Smooth muscle cell (in vitro differentiated cells): ENCODE results near the gene DOCK1. TPM values are rescaled to one million over a fixed set of nuclear protein-coding genes. Genes with fewer than 3 reads are reported as not detected.

Source experiments
- DNase-seq: peaks from one replicate; lab custom pipeline; 2025; ENCODE audit not compliant: unreplicated experiment; lab: John Stamatoyannopoulos, UW
- H2AFZ ChIP-seq: fragments of 200-600 bp; sonication (generic); 2 replicates; pipeline ENCODE4 v1.6.0; 2016; ENCODE audit warnings: antibody characterized with exemption, low read depth, mild to moderate bottlenecking
- H3F3A ChIP-seq: fragments of 200-600 bp; sonication (generic); 2 replicates; pipeline ENCODE4 v1.6.0; 2017; ENCODE audit warnings: antibody characterized with exemption, low read depth
- H3K27ac ChIP-seq: fragments of 200-600 bp; sonication (generic); 2 replicates; pipeline ENCODE4 v1.5.1; 2016; ENCODE audit warnings: low read depth, mild to moderate bottlenecking
- H3K27me3 ChIP-seq: fragments of 200-600 bp; sonication (generic); 2 replicates; pipeline ENCODE4 v1.6.1; 2016; ENCODE audit warnings: low read depth, mild to moderate bottlenecking
- H3K36me3 ChIP-seq: fragments of 200-600 bp; sonication (generic); 2 replicates; pipeline ENCODE4 v1.5.1; 2016; ENCODE audit warnings: low read depth
- H3K4me1 ChIP-seq: fragments of 200-600 bp; sonication (generic); 2 replicates; pipeline ENCODE4 v1.5.1; 2016; ENCODE audit warnings: low read depth
- H3K4me2 ChIP-seq: fragments of 200-600 bp; sonication (generic); 2 replicates; pipeline ENCODE4 v1.6.0; 2016; ENCODE audit warnings: mild to moderate bottlenecking
- H3K4me3 ChIP-seq: fragments of 200-600 bp; sonication (generic); 2 replicates; pipeline ENCODE4 v1.5.1; 2016; ENCODE audit warnings: mild to moderate bottlenecking
- H3K79me2 ChIP-seq: fragments of 200-600 bp; sonication (generic); 2 replicates; pipeline ENCODE4 v1.6.0; 2016; ENCODE audit warnings: low read depth, mild to moderate bottlenecking
- H3K9ac ChIP-seq: fragments of 200-600 bp; sonication (generic); 2 replicates; pipeline ENCODE4 v1.6.0; 2016; ENCODE audit warnings: low read depth
- H3K9me3 ChIP-seq: fragments of 200-600 bp; sonication (generic); replicated peaks from 2 replicates; pipeline ENCODE4 v1.5.1; 2016; ENCODE audit warnings: low read depth
- H4K20me1 ChIP-seq: fragments of 200-600 bp; sonication (generic); 2 replicates; pipeline ENCODE4 v1.6.0; 2016; ENCODE audit warnings: low read depth
- CTCF ChIP-seq: fragments of 200-600 bp; sonication (generic); IDR thresholded peaks from 2 replicates; pipeline ENCODE4 v1.5.1; 2017; ENCODE audit warnings: borderline replicate concordance, mild to moderate bottlenecking, antibody characterized with exemption; ENCODE audit not compliant: insufficient read depth, poor library complexity, severe bottlenecking
- whole genome bisulfite sequencing: methylation state at CpG from one replicate; pipeline ENCODE4 v1.1.7; 2016; ENCODE audit warnings: low lambda C conversion rate; 5-methylcytosine and 5-hydroxymethylcytosine counted together
- polyA plus RNA-seq: library from polyadenylated mRNA; unstranded; fragments of >200 nt; fragmentation: Nextera tagmentation; extraction: Ambion mirVana; gene quantifications from 2 replicates; pipeline ENCODE4 v1.2.1, GENCODE V29; 2016
- total RNA-seq: library from RNA; depleted of rRNA; stranded (reverse); fragments of >200 nt; gene quantifications from 2 replicates; pipeline ENCODE4 v1.2.3, GENCODE V29; 2014

DOCK1 gene
- total and polyA plus RNA-seq, 2 experiments from 2014 or later = 18.4 to 37.1 TPM

GRCh38 chr10:127127822-127128221, 222.6 kb downstream of the DOCK1 start:
- Histone ChIP-seq H3K4me1 (no peaks in the 10 kb centered on the region), H3K27me3 (no peaks in the 10 kb centered on the region), H3K9me3 (no peaks in the 10 kb centered on the region), H3F3A (no peaks in the 10 kb centered on the region), H2AFZ (no peak overlapping the region), H3K4me2 (no peak overlapping the region), H3K79me2 (no peaks in the 10 kb centered on the region), H3K36me3 (no peaks in the 10 kb centered on the region), H3K27ac (no peak overlapping the region), H4K20me1 (peaks cover 47% of the 10 kb centered on the region), H3K9ac (no peak overlapping the region), H3K4me3 (no peak overlapping the region)
- no peak for DNase-seq
- TF ChIP-seq CTCF = no peak
- WGBS = 97% methylated on average over 1 of the region's 1 CpG

- no peak overlapping the region for H3K4me3 ChIP-seq
- H3K4me1 ChIP-seq = no peaks in the 10 kb centered on the region
- no peak for TF ChIP-seq CTCF
- no peaks in the 10 kb centered on the region for H3K36me3 ChIP-seq
- H3K4me2 ChIP-seq = no peak overlapping the region
- H3K27ac ChIP-seq = no peak overlapping the region
- no peaks in the 10 kb centered on the region for H3K79me2 ChIP-seq
- H2AFZ ChIP-seq = no peak overlapping the region
- no peaks in the 10 kb centered on the region for H3K9me3 ChIP-seq
- H3K9ac ChIP-seq = no peak overlapping the region
- 97% methylated on average over 5 of the region's 5 CpGs for WGBS
- H3K27me3 ChIP-seq = no peaks in the 10 kb centered on the region
- H4K20me1 ChIP-seq = peaks cover 45% of the 10 kb centered on the region
- no peak for DNase-seq
- H3F3A ChIP-seq = no peaks in the 10 kb centered on the region
Measured at GRCh38 chr10:127129104-127129503, 223.9 kb downstream of the DOCK1 start.

- Histone ChIP-seq H3K9ac (no peak overlapping the region), H3K27me3 (no peaks in the 10 kb centered on the region), H2AFZ (no peak overlapping the region), H3K36me3 (no peaks in the 10 kb centered on the region), H3F3A (no peaks in the 10 kb centered on the region), H3K9me3 (no peaks in the 10 kb centered on the region), H3K4me3 (no peak overlapping the region), H3K27ac (no peak overlapping the region), H3K4me2 (no peak overlapping the region), H3K79me2 (no peaks in the 10 kb centered on the region), H4K20me1 (peaks cover 40% of the 10 kb centered on the region), H3K4me1 (no peaks in the 10 kb centered on the region)
- WGBS = 95% methylated on average over 7 of the region's 7 CpGs
- TF ChIP-seq CTCF = no peak
- DNase-seq = no peak
Measured at GRCh38 chr10:127132451-127132850, 227.2 kb downstream of the DOCK1 start.

- no peak for TF ChIP-seq CTCF
- Histone ChIP-seq H3K27me3 (no peaks in the 10 kb centered on the region), H4K20me1 (peaks cover 38% of the 10 kb centered on the region), H3K9ac (no peak overlapping the region), H3F3A (no peaks in the 10 kb centered on the region), H3K79me2 (no peaks in the 10 kb centered on the region), H3K27ac (no peak overlapping the region), H2AFZ (no peak overlapping the region), H3K36me3 (no peaks in the 10 kb centered on the region), H3K4me3 (no peak overlapping the region), H3K9me3 (no peaks in the 10 kb centered on the region), H3K4me2 (no peak overlapping the region), H3K4me1 (no peaks in the 10 kb centered on the region)
- whole genome bisulfite sequencing = 96% methylated on average over 1 of the region's 1 CpG
- DNase-seq = no peak
Measured at GRCh38 chr10:127133225-127133624, 228.0 kb downstream of the DOCK1 start.
